ENCODE results near the gene SOX8.

SOX8 gene

DNA sequence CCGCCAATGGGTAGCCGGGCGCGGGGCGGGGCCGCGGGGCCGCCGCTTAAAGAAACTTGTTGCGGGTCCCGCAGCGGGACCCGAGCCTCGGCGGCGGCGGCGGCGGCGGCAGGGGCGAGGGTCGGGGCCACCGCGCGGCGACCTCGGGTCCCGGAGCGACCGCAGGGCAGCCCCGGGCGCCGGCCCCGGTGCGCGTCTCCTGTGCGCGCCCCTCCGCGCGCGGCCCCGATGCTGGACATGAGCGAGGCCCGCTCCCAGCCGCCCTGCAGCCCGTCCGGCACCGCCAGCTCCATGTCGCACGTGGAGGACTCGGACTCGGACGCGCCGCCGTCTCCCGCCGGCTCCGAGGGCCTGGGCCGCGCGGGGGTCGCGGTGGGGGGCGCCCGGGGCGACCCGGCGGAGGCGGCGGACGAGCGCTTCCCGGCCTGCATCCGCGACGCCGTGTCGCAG is at the start of gene SOX8:
Gene SOX8 (plus strand): TSS at position 76 of the 450 bp plus-strand sequence. CDS start 153 bp downstream, at position 229.
- H3K4me3 ChIP-seq (ENCODE audit: low read depth, low read length) = peak within 1 kb of the TSS; percentile 39
- TF ChIP-seq, protein P1, sequence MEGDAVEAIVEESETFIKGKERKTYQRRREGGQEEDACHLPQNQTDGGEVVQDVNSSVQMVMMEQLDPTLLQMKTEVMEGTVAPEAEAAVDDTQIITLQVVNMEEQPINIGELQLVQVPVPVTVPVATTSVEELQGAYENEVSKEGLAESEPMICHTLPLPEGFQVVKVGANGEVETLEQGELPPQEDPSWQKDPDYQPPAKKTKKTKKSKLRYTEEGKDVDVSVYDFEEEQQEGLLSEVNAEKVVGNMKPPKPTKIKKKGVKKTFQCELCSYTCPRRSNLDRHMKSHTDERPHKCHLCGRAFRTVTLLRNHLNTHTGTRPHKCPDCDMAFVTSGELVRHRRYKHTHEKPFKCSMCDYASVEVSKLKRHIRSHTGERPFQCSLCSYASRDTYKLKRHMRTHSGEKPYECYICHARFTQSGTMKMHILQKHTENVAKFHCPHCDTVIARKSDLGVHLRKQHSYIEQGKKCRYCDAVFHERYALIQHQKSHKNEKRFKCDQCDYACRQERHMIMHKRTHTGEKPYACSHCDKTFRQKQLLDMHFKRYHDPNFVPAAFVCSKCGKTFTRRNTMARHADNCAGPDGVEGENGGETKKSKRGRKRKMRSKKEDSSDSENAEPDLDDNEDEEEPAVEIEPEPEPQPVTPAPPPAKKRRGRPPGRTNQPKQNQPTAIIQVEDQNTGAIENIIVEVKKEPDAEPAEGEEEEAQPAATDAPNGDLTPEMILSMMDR (IDR thresholded peaks at IDR 0.05; ENCODE audit: low read depth, low read length) = no peak

DNA sequence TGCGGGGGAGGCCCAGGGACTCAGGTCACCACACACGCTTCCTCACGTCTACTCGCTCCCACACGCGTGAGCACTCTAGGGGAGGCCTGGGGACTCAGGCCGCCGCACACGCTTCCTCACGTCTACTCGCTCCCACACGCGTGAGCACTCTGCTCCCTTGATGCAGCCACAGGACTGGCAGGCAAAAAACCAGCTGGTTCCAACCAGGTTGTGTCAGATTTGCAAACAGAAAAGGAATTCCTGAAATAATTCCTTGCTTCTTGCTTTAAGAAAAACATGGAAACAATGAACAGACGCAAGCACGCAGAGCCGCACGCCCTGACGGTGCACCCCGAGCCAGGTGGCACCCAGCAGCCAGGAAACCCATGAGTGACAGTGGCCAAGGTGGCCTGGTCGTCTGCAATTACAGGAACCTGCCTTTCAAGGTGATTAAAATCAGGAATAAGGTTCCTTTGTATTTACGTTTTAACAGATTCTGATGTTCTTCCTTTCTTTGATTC is 48.7 kb upstream of the SOX8 start:
- no peak overlapping the region for H3K4me3 ChIP-seq (ENCODE audit: low read depth, low read length)
- TF ChIP-seq, protein P1 (IDR thresholded peaks at IDR 0.05; ENCODE audit: low read depth, low read length) = no peak

DNA sequence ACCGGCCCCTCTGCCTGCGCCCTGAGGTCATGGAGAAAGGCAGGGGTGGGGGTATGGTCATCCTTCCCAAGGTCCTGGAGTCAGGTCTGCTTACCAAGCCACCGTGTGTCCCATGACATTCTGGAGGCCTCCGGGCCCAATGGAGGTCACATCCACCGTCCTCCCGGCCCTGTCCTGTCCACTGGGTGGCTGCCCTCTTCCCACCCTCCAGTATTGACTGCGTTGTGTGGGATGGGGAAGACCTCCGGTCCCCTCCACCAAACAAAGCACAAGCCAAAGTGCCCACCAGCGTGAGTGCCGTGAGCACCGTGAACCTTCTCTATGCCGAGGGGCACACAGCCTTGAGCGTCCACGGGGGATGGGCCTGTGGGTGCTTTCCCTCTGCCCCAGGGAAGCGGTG is 48.0 kb upstream of the SOX8 start:
- TF ChIP-seq, protein P1 (IDR thresholded peaks at IDR 0.05; ENCODE audit: low read depth, low read length) = no peak
- H3K4me3 ChIP-seq (ENCODE audit: low read depth, low read length) = no peak overlapping the region

DNA sequence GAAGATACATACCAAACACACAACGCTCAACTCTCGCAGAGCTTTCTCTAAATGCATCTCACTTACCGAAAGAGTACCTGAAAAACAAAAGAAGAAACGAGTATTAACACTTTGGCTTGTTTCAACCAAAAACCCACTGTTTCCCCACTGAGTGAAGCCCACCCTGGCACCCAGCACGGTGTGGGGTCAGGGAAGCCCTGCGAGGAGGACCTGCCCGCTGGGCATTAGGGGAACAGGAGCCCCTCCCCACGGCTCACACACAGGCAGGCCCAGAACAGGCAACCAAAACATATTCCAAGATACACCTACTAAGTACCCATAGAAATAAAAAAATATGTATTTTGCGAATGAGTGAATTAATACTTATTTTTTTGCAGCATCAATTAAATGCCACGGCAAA is 47.4 kb upstream of the SOX8 start:
- TF ChIP-seq, protein P1 (IDR thresholded peaks at IDR 0.05; ENCODE audit: low read depth, low read length) = no peak
- no peak overlapping the region for H3K4me3 ChIP-seq (ENCODE audit: low read depth, low read length)

DNA sequence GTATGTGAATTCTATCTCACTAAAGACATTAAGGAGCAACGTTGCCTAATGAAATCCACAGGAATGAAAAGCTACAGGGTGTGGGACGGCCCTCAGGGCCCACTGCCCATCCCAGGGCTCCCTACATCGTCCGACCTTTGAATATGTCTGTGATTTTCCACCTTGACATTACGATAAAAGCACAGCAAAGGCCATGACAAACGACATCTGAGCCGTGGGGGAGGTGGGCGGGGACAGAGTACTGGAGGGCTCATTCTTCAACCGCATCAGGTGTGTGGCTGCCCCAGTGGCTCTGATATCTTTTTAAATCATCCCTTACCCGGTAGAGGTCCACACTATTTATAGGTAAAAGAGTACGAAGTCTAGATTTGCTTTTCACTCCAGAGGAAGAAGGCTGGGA is 45.9 kb upstream of the SOX8 start:
- TF ChIP-seq, protein P1 (IDR thresholded peaks at IDR 0.05; ENCODE audit: low read depth, low read length) = no peak
- H3K4me3 ChIP-seq (ENCODE audit: low read depth, low read length) = no peak overlapping the region

DNA sequence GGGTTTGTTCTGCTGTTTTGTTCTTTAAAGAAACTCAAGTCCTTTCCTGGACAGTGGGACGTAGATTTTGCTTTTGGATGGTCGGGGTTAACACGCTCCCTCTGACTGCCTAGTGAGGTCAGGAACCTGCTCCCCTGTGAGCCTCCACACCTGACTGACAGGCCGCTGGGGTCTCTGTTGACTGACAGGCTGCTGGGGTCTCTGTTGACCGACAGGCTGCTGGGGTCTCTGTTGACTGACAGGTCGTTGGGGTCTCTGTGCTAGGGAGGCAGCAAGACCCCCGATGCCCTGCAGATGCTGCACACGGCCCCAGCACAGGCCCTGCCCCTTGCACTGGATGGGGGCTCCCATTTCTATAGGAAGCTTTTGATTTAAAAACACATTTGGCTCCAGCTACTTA is 44.3 kb upstream of the SOX8 start:
- H3K4me3 ChIP-seq (ENCODE audit: low read depth, low read length) = no peak overlapping the region
- TF ChIP-seq, protein P1 (IDR thresholded peaks at IDR 0.05; ENCODE audit: low read depth, low read length) = no peak

DNA sequence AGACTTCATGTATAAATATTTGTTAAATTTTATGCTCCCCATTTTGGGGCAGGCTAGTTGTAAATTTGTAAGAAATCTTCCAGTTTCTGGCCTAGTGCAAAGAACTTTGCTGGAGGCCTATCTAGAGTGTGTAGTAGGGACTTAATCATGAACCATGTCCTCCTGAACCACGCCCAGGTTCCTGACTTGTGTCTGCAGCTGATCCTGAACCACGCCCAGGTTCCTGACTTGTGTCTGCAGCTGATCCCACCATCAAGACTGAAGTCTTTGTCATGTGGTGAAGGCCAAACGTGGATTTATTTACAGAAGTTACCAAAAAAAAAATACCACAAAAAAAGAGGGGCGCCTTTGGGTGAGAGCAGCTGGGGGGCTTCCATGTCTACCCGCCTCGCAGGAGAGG is 43.8 kb upstream of the SOX8 start:
- no peak overlapping the region for H3K4me3 ChIP-seq (ENCODE audit: low read depth, low read length)
- TF ChIP-seq, protein P1 (IDR thresholded peaks at IDR 0.05; ENCODE audit: low read depth, low read length) = no peak

Measured in WI38 (cell line).